Gastrocnemius medialis (tissue), 4 donors: Measurements from ENCODE around the gene TPRG1L. TPM values are rescaled to one million over a fixed set of nuclear protein-coding genes. Genes with fewer than 3 reads are reported as not detected.

ENCODE experiments used
- ATAC-seq, 2 donors: fragments of 150-250 bp; one replicate each; pipeline ENCODE4 v1.9.1; 2016
- DNase-seq, 2 donors: peaks; one replicate each; pipeline ENCODE4 v3.0.0-alpha.2; 2019
- H3K27ac ChIP-seq, 4 donors: fragments of 200-600 bp; sonication (generic); 1 replicate in 1 of 4; 2 replicates in 3 of 4; pipeline ENCODE4 v1.5.1; 2016 to 2018; ENCODE audit warnings: mild to moderate bottlenecking in 2 of 4, moderate library complexity in 1 of 4
- H3K27me3 ChIP-seq, 3 donors: fragments of 200-600 bp; sonication (generic) in 2 of 3; 1 replicate in 1 of 3; 2 replicates in 2 of 3; pipeline versions ENCODE4 v1.5.1 to v1.6.0; 2016 to 2019; ENCODE audit warnings: mild to moderate bottlenecking in 1 of 3, moderate library complexity in 1 of 3
- H3K36me3 ChIP-seq, 2 donors: fragments of 200-600 bp; sonication (generic) in 1 of 2; one replicate each; pipeline ENCODE4 v1.5.1; 2017 to 2018
- H3K4me1 ChIP-seq, 2 donors: fragments of 200-600 bp; sonication (generic) in 1 of 2; one replicate each; pipeline ENCODE4 v1.5.1; 2016 to 2017; ENCODE audit warnings: mild to moderate bottlenecking in 2 of 2
- H3K4me3 ChIP-seq, 4 donors: fragments of 200-600 bp; sonication (generic) in 3 of 4; 1 replicate in 1 of 4; 2 replicates in 3 of 4; pipeline ENCODE4 v1.5.1; 2016 to 2019; ENCODE audit warnings: mild to moderate bottlenecking in 2 of 4
- H3K9me3 ChIP-seq, 3 donors: fragments of 200-600 bp; sonication (generic) in 2 of 3; 1 replicate in 1 of 3; 2 replicates in 2 of 3; pipeline ENCODE4 v1.5.1; 2016 to 2019
- CTCF ChIP-seq, 5 experiments: fragments of 450-650 bp in 3 of 5; fragments of 200-600 bp in 2 of 5; sonication (generic) in 2 of 5; IDR thresholded peaks in 4 of 5; conservative IDR thresholded peaks in 1 of 5; 1 replicate in 4 of 5; 2 replicates in 1 of 5; pipeline ENCODE4 v1.5.1; 2016 to 2019; ENCODE audit warnings: antibody characterized with exemption in 5 of 5, mild to moderate bottlenecking in 3 of 5, moderate library complexity in 3 of 5
- POLR2A ChIP-seq, 2 donors: fragments of 450-650 bp; IDR thresholded peaks; one replicate each; pipeline ENCODE4 v1.6.1; 2017; ENCODE audit warnings: antibody characterized with exemption in 2 of 2, mild to moderate bottlenecking in 2 of 2, moderate library complexity in 2 of 2
- in situ Hi-C, 4 donors: fragments of 200-750 bp; cut with MboI; loops; one replicate each; pipeline versions ENCODE4 v1.15.0 to v1.8.0; 2017; ENCODE audit warnings: low sequenced_read_pairs in 4 of 4
- intact Hi-C: fragments of 100-400 bp; cut with DNase I; formaldehyde crosslinking; loops from one replicate; pipeline ENCODE4 v1.15.1; 2023; ENCODE audit warnings: low total_unique reads
- total RNA-seq, 4 donors: library from RNA; depleted of rRNA; stranded (reverse); fragments of >200 nt; gene quantifications; one replicate each; pipeline versions ENCODE4 v1.1.0 to v1.2.3, GENCODE V29; 2016

The TPRG1L gene
- total RNA-seq, 4 donors from 2014 or later = 25.3 to 38.7 (median 30.0) TPM

DNA sequence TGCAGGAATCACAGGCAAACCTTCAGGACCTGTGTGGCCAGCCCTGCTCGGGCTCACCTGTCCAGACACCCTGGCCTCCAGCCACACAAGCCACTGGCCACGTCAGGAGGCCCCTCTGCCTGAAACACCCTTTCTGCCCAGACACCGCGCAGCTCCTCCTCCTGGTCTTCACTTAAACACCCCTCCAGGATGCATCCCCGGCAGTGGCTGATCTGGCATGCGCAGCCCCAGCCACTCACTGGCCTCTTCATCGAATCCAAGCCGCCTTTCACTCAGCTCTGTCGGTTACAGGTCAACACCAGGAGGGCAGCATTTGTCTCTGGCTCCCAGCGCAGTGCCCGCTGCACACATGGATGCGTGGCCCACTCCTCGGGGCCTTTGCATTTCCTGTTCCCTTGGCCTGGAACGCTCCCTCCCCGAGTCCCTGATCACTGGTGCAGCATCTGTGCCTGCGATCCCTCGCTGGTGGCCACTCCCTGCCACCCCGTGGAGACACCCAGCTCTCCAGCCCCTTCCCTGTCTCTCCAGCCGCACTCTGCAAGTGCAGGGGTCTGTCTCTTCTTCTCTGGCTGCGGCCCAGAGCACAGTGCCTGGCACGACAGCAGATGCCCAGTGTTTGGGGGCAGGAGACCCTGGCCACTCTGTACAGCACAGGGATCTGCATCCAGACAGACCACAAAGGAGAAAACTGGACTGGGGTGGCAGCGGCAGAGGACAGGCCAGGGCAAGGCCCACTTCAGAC is 9.4 kb downstream of the TPRG1L start:
- in situ Hi-C loops = no loop called here
- no peak for TF ChIP-seq POLR2A (IDR thresholded peaks at IDR 0.05)
- intact Hi-C loops = no loop called here
- H3K9me3 ChIP-seq = no peaks in the 10 kb centered on the region
- H3K36me3 ChIP-seq = peaks cover 0 to 80% of the 10 kb centered on the region in 2 donors
- H3K4me1 ChIP-seq = no peaks in the 10 kb centered on the region
- no peak overlapping the region for H3K27ac ChIP-seq
- no peaks in the 10 kb centered on the region for H3K27me3 ChIP-seq
- H3K4me3 ChIP-seq = no peak overlapping the region
- ATAC-seq = no peak
- no peak for DNase-seq

DNA sequence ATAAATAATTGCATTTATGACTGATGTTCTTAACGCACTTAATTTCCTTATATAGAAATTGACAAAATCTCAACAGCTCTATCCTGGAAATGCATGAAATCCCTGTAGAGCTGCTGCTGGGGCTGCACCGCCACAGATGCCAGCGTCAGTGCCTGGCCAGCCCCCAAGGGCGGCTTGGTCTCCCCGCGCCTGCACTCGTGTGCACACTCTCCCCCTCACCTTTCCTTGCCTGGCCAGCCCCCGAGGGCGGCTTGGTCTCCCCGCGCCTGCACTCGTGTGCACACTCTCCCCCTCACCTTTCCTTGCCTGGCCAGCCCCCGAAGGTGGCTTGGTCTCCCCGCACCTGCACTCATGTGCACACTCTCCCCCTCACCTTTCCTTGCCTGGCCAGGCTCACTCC is 11.3 kb downstream of the TPRG1L start:
- H3K4me1 ChIP-seq = no peaks in the 10 kb centered on the region
- TF ChIP-seq POLR2A (IDR thresholded peaks at IDR 0.05) = no peak
- no peak for TF ChIP-seq CTCF (IDR thresholded peaks at IDR 0.05 in 4 of 5, conservative IDR thresholded peaks at IDR 0.05 in 1 of 5)
- intact Hi-C loops = no loop called here
- H3K9me3 ChIP-seq = no peaks in the 10 kb centered on the region
- no peak for DNase-seq
- no peak overlapping the region for H3K4me3 ChIP-seq
- peaks cover 0 to 73% of the 10 kb centered on the region in 2 donors for H3K36me3 ChIP-seq
- in situ Hi-C loops = no loop called here
- ATAC-seq = no peak
- H3K27ac ChIP-seq = no peak overlapping the region
- no peaks in the 10 kb centered on the region for H3K27me3 ChIP-seq

DNA sequence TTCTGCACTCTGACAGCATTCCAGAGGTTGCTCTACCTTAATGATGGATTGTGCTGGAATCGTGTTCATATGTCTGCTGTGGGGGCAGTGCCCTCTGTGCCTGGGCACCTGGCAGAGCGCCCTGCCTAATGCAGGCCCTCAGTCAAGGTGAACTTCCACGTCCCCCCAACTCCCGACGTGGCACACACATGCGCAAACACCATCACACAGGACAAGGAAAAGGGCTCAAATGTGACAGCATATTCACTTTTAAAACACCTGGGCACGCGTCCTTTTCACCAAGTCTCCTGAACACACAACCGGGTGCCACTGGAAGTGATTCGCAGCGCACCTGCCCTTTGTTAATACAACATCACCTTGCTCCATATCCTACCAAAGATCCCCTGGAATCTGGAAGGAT is 11.7 kb downstream of the TPRG1L start:
- no peak for TF ChIP-seq CTCF (IDR thresholded peaks at IDR 0.05 in 4 of 5, conservative IDR thresholded peaks at IDR 0.05 in 1 of 5)
- H3K27ac ChIP-seq = no peak overlapping the region
- H3K4me3 ChIP-seq = no peak overlapping the region
- intact Hi-C loops (no loop called here), in situ Hi-C loops (no loop called here)
- no peak for ATAC-seq
- H3K4me1 ChIP-seq = no peaks in the 10 kb centered on the region
- H3K36me3 ChIP-seq = peaks cover 0 to 73% of the 10 kb centered on the region in 2 donors
- no peaks in the 10 kb centered on the region for H3K9me3 ChIP-seq
- H3K27me3 ChIP-seq = no peaks in the 10 kb centered on the region
- no peak for DNase-seq

GRCh38 chr1:3638027-3638426 is 13.2 kb downstream of the TPRG1L start:
- Histone ChIP-seq H3K36me3 (peaks cover 0 to 67% of the 10 kb centered on the region in 2 donors), H3K27me3 (no peaks in the 10 kb centered on the region), H3K4me3 (no peak overlapping the region), H3K27ac (no peak overlapping the region), H3K9me3 (no peaks in the 10 kb centered on the region), H3K4me1 (no peaks in the 10 kb centered on the region)
- no peak for ATAC-seq
- intact Hi-C loops (no loop called here), in situ Hi-C loops (no loop called here)
- DNase-seq = no peak
- TF ChIP-seq POLR2A (IDR thresholded peaks at IDR 0.05) (no peak), CTCF (IDR thresholded peaks at IDR 0.05 in 4 of 5, conservative IDR thresholded peaks at IDR 0.05 in 1 of 5) (no peak)

- TF ChIP-seq CTCF (IDR thresholded peaks at IDR 0.05 in 4 of 5, conservative IDR thresholded peaks at IDR 0.05 in 1 of 5) (no peak), POLR2A (IDR thresholded peaks at IDR 0.05) (no peak)
- Histone ChIP-seq H3K36me3 (peaks cover 0 to 62% of the 10 kb centered on the region in 2 donors), H3K27ac (no peak overlapping the region), H3K9me3 (no peaks in the 10 kb centered on the region), H3K4me1 (no peaks in the 10 kb centered on the region), H3K27me3 (no peaks in the 10 kb centered on the region), H3K4me3 (no peak overlapping the region)
- in situ Hi-C loops (no loop called here), intact Hi-C loops (no loop called here)
- no peak for ATAC-seq
- DNase-seq = no peak
Observed at GRCh38 chr1:3638676-3639075, 13.9 kb downstream of the TPRG1L start.
